Activated T-cell treated with anti-CD3 and anti-CD28 coated beads for 1 hour (primary cell): ENCODE results near the gene FXN.
"Not testable (repeated sequence)": the region's sequence is repeated elsewhere in the genome, so short reads cannot be mapped to it uniquely, and the experiment has no call there.

ENCODE experiments used
- DNase-seq: peaks from one replicate; pipeline ENCODE4 v3.0.0-alpha.2; 2020; ENCODE audit warnings: low read depth

FXN gene

GRCh38 chr9:69035438-69036308, at the start of gene FXN:
TSS of gene FXN (plus strand) at chr9:69035752. CDS start at chr9:69035783, 31 bp downstream.
- peak; percentile 74 for DNase-seq

GRCh38 chr9:68986949-68987348, 48.6 kb upstream of the FXN start:
- DNase-seq = not testable (repeated sequence)

- no peak for DNase-seq
Observed at GRCh38 chr9:68991457-68991856, 44.1 kb upstream of the FXN start.

GRCh38 chr9:68995776-68996175, 39.8 kb upstream of the FXN start:
- DNase-seq = no peak

- no peak for DNase-seq
Observed at GRCh38 chr9:68996462-68996861, 39.1 kb upstream of the FXN start.

GRCh38 chr9:68997666-68998065, 37.9 kb upstream of the FXN start:
- DNase-seq = no peak

GRCh38 chr9:68998385-68998784, 37.2 kb upstream of the FXN start:
- no peak for DNase-seq

GRCh38 chr9:68998812-68999211, 36.7 kb upstream of the FXN start:
- DNase-seq = no peak

GRCh38 chr9:68999393-69000105, 36.0 kb upstream of the FXN start:
- peak; percentile 24 for DNase-seq

- DNase-seq = no peak
Observed at GRCh38 chr9:69001921-69002320, 33.6 kb upstream of the FXN start.

- DNase-seq = no peak
Observed at GRCh38 chr9:69003051-69003450, 32.5 kb upstream of the FXN start.

- DNase-seq = no peak
Observed at GRCh38 chr9:69004836-69005235, 30.7 kb upstream of the FXN start.

GRCh38 chr9:69009708-69010107, 25.8 kb upstream of the FXN start:
- DNase-seq = no peak

- no peak for DNase-seq
Observed at GRCh38 chr9:69012696-69013381, 22.7 kb upstream of the FXN start.

GRCh38 chr9:69013382-69013727, 22.2 kb upstream of the FXN start:
- no peak for DNase-seq

GRCh38 chr9:69014013-69014412, 21.5 kb upstream of the FXN start, which contains the start of gene PRKACG:
TSS of gene PRKACG (minus strand) at chr9:69014113. CDS start at chr9:69014092, 21 bp downstream.
- DNase-seq = no peak

- no peak for DNase-seq
Observed at GRCh38 chr9:69016191-69017096, 19.1 kb upstream of the FXN start.

GRCh38 chr9:69018737-69019136, 16.8 kb upstream of the FXN start:
- DNase-seq = no peak

GRCh38 chr9:69019808-69020207, 15.7 kb upstream of the FXN start:
- DNase-seq = no peak

- DNase-seq = no peak
Observed at GRCh38 chr9:69020301-69021145, 15.0 kb upstream of the FXN start.

- no peak for DNase-seq
Observed at GRCh38 chr9:69023650-69024049, 11.9 kb upstream of the FXN start.
